ENCODE results near the gene EAF1. TPM values are rescaled to one million over a fixed set of nuclear protein-coding genes. Genes with fewer than 3 reads are reported as not detected.

EAF1 gene
- total RNA-seq, 1 experiment from 2014 or later, result 32.1 TPM

- Histone ChIP-seq H3K4me3 (replicated peaks in 1 of 2; ENCODE audit: low read depth in 1 of 2, low read length in 2 of 2) (peak overlapping the region; percentile 99), H3K9me2 (ENCODE audit: insufficient read depth) (no peaks in the 10 kb centered on the region), H3K27ac (ENCODE audit: low read depth, low read length) (no peak overlapping the region), H3K4me1 (ENCODE audit: control insufficient read depth in 1 of 2, insufficient read depth in 2 of 2, low read length in 2 of 2) (peaks cover 13 to 16% of the 10 kb centered on the region in 2 experiments), H3K9ac (ENCODE audit: low read length) (peak overlapping the region; percentile 86), H3K36me3 (ENCODE audit: control insufficient read depth in 1 of 2, insufficient read depth in 2 of 2, low read length in 2 of 2) (peaks cover 12 to 20% of the 10 kb centered on the region in 2 experiments), H4K20me1 (ENCODE audit: insufficient read depth) (no peaks in the 10 kb centered on the region), H3K9me3 (ENCODE audit: control insufficient read depth in 1 of 2, insufficient read depth in 1 of 2, low read depth in 1 of 2, low read length in 2 of 2) (no peaks in the 10 kb centered on the region), H3K79me2 (ENCODE audit: insufficient read depth, low read length) (peaks cover 74% of the 10 kb centered on the region), H3K4me2 (ENCODE audit: low read length) (peak overlapping the region; percentile 88), H3K27me3 (ENCODE audit: insufficient read depth, low read length) (no peaks in the 10 kb centered on the region), H2AFZ (ENCODE audit: low read depth, low read length, poor library complexity, severe bottlenecking) (no peak overlapping the region)
- ChIA-PET CTCF (no interaction called here), POLR2A (no interaction called here), RAD21 (ENCODE audit: low non-redundant PET in 1 of 2, low total read pairs in 2 of 2, uncharacterized antibody in 2 of 2, unreplicated experiment in 2 of 2) (no interaction called here)
- DNase-seq (ENCODE audit: low read depth, low spot score) (no peak), ATAC-seq (no peak)
- BruUV-seq (replicated peaks), result TSS peak; percentile 44
- no peak for TF ChIP-seq REST (IDR thresholded peaks at IDR 0.05; ENCODE audit: low read depth)
- no peak for TF ChIP-seq JUND (IDR thresholded peaks at IDR 0.05)
- TF ChIP-seq TCF7L2 (IDR thresholded peaks at IDR 0.05; ENCODE audit: borderline replicate concordance, extremely low read depth, insufficient read depth, insufficient read length), result no peak
- TF ChIP-seq CEBPB (IDR thresholded peaks at IDR 0.05; ENCODE audit: low read depth), result no peak
- no peak for TF ChIP-seq CTCF (IDR thresholded peaks at IDR 0.05 in 2 of 3, conservative IDR thresholded peaks at IDR 0.05 in 1 of 3; ENCODE audit: borderline replicate concordance in 1 of 3, insufficient read depth in 1 of 3, low read depth in 2 of 3, low read length in 2 of 3)
- TF ChIP-seq POLR2AphosphoS5 (IDR thresholded peaks at IDR 0.05; ENCODE audit: low read depth, low read length), result no peak
- TF ChIP-seq YY1 (IDR thresholded peaks at IDR 0.05; ENCODE audit: extremely low read depth, insufficient replicate concordance, low read depth, low read length), result no peak
- TF ChIP-seq SIN3A (IDR thresholded peaks at IDR 0.05; ENCODE audit: low read depth), result no peak
- no peak for TF ChIP-seq ZFX (IDR thresholded peaks at IDR 0.05)
- TF ChIP-seq SRF (IDR thresholded peaks at IDR 0.05; ENCODE audit: low read depth), result no peak
- TF ChIP-seq ZBTB33 (IDR thresholded peaks at IDR 0.05; ENCODE audit: extremely low read depth, insufficient replicate concordance, low read length), result no peak
- no peak for TF ChIP-seq RAD21 (IDR thresholded peaks at IDR 0.05; ENCODE audit: low read depth)
- TF ChIP-seq MAX (IDR thresholded peaks at IDR 0.05), result no peak
- no peak for TF ChIP-seq EZH2 (IDR thresholded peaks at IDR 0.05)
- TF ChIP-seq ATF3 (IDR thresholded peaks at IDR 0.05), result no peak
- no peak for TF ChIP-seq POLR2A (IDR thresholded peaks at IDR 0.05; ENCODE audit: borderline replicate concordance, extremely low read depth, insufficient read depth, insufficient read length)
- TF ChIP-seq FOSL1 (IDR thresholded peaks at IDR 0.05; ENCODE audit: low read depth), result no peak
- TF ChIP-seq EZH2phosphoT487 (IDR thresholded peaks at IDR 0.05; ENCODE audit: borderline replicate concordance), result no peak
- no peak for TF ChIP-seq ZNF274 (IDR thresholded peaks at IDR 0.05; ENCODE audit: low read depth, low read length)
- no peak for TF ChIP-seq CBX3 (IDR thresholded peaks at IDR 0.05; ENCODE audit: low read depth)
- intact Hi-C loops (cut with micrococcal nuclease), result no loop called here
These were observed 1.1 kb downstream of the EAF1 start for GRCh38 chr3:15428539-15428938.

Measured in HCT116 (cell line).